SH-SY5Y (cell line): ENCODE results near the gene AGR3.

Experiments
- GATA2 ChIP-seq: IDR thresholded peaks from 2 replicates; pipeline ENCODE4 v1.6.1; 2011; ENCODE audit warnings: mild to moderate bottlenecking, low read depth, low read length
- GATA3 ChIP-seq: IDR thresholded peaks from 2 replicates; pipeline ENCODE4 v1.6.1; 2011; ENCODE audit warnings: low read depth, mild to moderate bottlenecking, low read length, moderate library complexity

DNA sequence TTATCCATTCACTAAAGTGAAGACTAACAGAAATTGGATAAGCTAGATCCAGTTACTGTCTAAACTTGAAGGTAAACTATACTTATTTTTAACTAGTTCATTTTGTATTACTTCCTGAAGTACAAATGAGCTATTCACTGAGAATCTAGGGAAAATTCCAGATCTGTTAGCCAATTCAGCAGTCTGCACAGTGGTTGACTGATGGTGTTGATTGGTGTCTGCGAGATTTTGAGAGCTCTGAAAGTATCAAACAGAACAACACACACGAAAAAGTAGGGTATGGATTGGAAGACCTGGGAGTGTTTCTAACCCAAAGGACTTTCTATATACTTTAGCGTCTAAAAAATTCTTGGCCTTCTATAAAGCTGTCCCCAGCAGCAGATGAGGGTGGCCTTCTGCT lies 43.4 kb downstream of the AGR3 start:
- TF ChIP-seq GATA2: no peak
- no peak for TF ChIP-seq GATA3
